ENCODE results near the gene FRAT1.

DNA sequence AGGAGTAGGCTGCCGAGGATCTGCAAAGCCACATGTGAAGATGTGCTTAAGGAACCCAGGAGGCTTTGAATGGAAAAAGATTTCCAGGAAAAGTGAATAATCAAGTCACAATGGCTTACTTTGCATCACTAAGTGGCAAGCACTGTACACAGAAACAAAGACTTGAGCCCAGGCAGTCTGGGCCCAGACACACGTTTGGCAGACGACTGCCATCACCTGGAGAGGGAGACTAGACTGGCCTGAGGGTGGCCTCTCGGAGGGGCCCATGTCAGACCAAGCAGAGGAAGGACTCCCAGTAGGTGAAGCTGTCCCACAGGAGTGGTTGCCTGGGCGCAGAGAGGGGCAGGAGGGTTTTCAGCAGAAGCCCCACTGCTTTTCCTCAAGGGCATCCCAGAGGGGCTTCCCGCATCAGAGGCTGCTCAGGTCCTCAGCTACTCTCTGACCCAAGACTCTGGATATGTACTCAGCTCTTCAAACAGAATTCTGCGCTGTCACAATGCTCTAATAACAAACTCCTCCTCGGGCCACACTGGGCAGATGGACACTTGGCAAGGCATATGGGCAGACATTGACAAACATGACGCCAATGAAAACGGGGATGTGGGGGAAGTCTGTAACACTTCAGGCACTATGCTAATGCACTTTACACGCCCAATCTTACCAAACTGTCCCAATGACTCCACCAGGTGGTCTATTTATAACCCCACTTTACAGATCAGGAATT, 43.4 kb downstream of the FRAT1 start:
- TF ChIP-seq, protein P1, sequence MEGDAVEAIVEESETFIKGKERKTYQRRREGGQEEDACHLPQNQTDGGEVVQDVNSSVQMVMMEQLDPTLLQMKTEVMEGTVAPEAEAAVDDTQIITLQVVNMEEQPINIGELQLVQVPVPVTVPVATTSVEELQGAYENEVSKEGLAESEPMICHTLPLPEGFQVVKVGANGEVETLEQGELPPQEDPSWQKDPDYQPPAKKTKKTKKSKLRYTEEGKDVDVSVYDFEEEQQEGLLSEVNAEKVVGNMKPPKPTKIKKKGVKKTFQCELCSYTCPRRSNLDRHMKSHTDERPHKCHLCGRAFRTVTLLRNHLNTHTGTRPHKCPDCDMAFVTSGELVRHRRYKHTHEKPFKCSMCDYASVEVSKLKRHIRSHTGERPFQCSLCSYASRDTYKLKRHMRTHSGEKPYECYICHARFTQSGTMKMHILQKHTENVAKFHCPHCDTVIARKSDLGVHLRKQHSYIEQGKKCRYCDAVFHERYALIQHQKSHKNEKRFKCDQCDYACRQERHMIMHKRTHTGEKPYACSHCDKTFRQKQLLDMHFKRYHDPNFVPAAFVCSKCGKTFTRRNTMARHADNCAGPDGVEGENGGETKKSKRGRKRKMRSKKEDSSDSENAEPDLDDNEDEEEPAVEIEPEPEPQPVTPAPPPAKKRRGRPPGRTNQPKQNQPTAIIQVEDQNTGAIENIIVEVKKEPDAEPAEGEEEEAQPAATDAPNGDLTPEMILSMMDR (IDR thresholded peaks at IDR 0.05), result no peak
- no peak for TF ChIP-seq POLR2A (IDR thresholded peaks at IDR 0.05)

All from ovary (tissue), 3 donors.